GM18867 (cell line): ENCODE data around the gene LCMT2.

Source experiments
- ATAC-seq: cut with Tn5 transposase; IDR thresholded peaks from one replicate; pipeline ENCODE4 v1.9.1; 2021; ENCODE audit warnings: mild to moderate bottlenecking, moderate library complexity; ENCODE audit not compliant: unreplicated experiment

LCMT2 gene

GRCh38 chr15:43276563-43277200 lies 53.7 kb downstream of the LCMT2 start:
- no peak for ATAC-seq

GRCh38 chr15:43275740-43276562 lies 54.4 kb downstream of the LCMT2 start:
- ATAC-seq: no peak

- ATAC-seq: no peak
These were observed 56.2 kb downstream of the LCMT2 start for GRCh38 chr15:43274136-43274535.
